CD4-positive, alpha-beta T cell treated with Interleukin-15 for 4 hours (primary cell): Measurements from ENCODE around the gene FAM171A2.
"Not testable (repeated sequence)": the region's sequence is repeated elsewhere in the genome, so short reads cannot be mapped to it uniquely, and the experiment has no call there.

Experiments
- DNase-seq: peaks from one replicate; pipeline ENCODE4 v3.0.0-alpha.2; 2020; ENCODE audit warnings: low spot score

The FAM171A2 gene

GRCh38 chr17:44363613-44364159, at the start of gene FAM171A2:
FAM171A2 (minus strand) TSS chr17:44363853; CDS start chr17:44363714, 139 bp downstream.
- peak; percentile 55 for DNase-seq

- DNase-seq, result no peak
Measured at GRCh38 chr17:44409309-44410028, 45.8 kb upstream of the FAM171A2 start.

- DNase-seq, result no peak
Measured at GRCh38 chr17:44408786-44409185, 45.1 kb upstream of the FAM171A2 start.

DNA sequence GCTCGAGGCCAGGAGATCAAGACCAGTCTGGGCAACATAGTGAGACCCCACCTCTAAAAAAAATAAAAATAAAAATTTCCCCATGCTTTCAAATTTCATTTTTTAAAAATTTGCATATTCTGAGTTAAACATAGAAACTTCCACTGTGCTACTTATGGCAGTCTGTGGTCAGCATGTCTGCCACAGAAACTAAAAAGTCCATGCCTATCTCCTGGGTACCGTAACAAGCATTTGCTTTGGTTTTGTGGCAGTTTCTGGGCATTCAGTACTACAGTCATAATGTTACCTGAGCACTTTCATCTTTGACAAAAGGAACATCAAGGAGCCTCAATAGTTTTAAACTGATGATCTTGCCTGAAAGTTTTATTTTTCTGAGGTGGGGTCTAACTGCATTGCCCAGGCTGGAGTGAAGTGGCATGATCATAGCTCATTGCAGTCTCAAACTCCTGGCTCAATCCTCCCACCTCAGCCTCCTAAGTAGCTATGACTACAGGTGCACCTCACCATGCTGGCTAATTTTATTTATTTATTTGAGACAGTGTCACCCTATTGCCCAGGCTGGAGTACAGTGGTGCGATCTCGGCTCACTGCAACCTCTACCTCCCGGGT, 39.0 kb upstream of the FAM171A2 start:
- DNase-seq, result no peak

GRCh38 chr17:44400226-44400847, 36.7 kb upstream of the FAM171A2 start:
- DNase-seq, result no peak

GRCh38 chr17:44398692-44399691, 35.3 kb upstream of the FAM171A2 start:
- no peak for DNase-seq

- DNase-seq, result no peak
Measured at GRCh38 chr17:44397479-44398440, 34.1 kb upstream of the FAM171A2 start.

DNA sequence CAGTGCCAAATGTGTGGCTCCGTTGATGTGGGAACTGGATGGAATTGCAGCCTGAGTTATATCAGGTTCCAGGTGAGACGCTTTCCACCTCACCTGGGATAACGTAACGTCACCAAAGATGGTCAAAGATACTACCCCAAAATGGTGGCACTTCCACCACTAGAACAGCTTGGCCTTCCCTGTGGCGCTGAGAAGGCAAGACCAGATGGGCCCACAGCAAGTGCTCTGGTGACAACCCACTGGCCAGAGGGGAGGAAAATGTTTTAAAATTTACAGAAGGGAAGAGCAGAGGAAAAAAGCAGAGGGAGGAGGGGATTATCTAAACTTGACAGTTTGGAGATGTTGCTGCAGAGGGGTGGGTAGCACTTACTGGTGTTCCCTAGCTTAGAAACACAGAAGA, 33.3 kb upstream of the FAM171A2 start:
- DNase-seq, result no peak

DNA sequence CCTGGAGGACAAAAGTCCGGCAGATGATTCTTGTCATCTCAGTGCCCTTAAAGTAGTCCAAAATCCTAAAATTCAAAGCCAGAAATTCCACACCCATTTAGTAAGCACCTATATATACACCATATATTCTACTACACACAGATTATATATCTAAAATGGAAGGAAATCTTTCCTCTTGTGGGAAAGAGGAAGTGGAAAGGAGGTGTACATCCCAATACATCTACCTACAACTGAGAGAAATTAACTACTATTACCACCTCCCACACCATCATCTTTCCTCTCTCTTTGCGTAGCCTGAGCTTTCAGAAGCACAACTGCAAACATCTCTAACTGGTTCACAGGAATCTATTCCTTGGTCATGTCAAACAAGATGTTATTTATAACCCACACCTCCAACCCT, 31.2 kb upstream of the FAM171A2 start:
- DNase-seq, result no peak

DNA sequence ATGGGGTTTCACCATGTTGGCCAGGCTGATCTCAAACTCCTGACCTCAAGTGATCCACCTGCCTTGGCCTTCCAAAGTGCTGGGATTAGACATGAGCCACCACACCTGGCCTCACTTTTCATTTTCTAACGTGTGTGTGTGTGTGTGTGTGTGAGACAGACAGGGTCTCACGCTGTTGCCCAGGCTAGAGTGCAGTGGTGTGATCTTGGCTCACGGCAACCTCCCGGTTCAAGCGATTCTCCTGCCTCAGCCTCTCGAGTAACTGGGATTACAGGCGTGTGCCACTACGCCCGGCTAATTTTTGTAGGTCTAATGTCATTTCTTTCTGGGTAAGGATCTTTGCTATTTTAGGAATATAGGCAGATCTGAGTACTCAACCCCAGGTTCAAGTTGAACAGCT, 30.5 kb upstream of the FAM171A2 start:
- DNase-seq, result not testable (repeated sequence)

- no peak for DNase-seq
Measured at GRCh38 chr17:44390250-44390870, 26.7 kb upstream of the FAM171A2 start.

DNA sequence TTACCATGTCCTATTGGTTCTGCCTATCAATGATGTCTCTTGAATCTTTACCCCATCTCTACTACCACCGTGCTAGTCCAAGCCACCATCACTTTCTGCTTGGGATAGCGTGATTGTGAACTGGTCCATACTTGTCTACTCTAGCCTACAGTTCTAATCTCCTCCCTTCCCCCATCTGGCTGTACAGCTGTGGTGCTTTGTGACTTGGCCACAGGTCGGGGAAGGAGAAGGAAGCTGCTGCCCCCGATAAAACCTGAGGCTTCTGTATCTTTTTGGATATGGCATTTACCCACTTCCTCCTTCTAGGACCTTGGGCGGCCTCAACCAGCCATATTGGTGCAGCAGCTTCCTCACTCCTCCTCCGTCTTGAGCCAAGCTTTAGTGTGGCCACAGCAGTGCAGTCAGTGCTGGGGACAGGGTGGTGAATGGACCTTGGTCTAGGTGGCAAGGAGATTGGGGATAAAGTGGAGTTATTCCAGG, 26.1 kb upstream of the FAM171A2 start:
- no peak for DNase-seq

- DNase-seq, result no peak
Measured at GRCh38 chr17:44389281-44389680, 25.6 kb upstream of the FAM171A2 start, which contains the start of gene ITGA2B. ITGA2B (minus strand) TSS chr17:44389649; CDS start chr17:44389473, 176 bp downstream.

DNA sequence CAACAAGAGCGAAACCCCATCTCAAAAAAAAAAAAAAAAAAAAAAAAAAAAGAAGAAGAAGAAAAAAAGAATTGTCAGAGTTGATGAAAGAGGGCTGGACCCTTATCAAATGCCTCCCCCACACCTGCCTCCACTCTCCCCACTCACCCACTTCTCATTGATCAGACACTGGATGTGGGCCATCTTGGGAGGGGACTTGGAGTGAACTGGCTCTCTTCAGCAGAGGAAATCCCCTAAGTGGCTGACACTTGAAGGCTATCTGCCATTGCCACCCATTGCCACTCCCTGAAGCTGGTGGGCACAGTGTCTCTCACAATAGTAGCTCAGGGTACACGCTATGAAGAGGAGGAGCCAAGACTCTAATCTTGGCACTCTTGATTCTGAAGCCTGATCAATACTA, 24.2 kb upstream of the FAM171A2 start:
- DNase-seq, result no peak

DNA sequence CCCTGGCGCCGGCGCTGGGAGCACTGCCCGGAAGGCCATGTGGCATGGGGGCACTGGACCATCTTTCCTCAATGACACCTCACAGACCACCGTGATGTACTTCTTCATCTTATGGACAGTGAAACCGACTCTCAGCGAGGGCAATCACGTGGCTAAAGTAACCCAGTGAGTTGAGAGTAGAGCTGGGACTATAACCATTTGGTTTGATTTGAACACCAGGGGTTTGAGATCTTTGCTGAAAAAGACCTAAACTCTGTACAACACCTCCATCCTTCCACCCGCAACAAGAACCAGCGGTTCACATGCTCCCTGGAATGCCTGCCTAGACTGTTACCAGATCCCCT, 22.5 kb upstream of the FAM171A2 start:
- DNase-seq, result no peak

- peak; percentile 84 for DNase-seq
Measured at GRCh38 chr17:44385287-44386181, 21.9 kb upstream of the FAM171A2 start.

GRCh38 chr17:44384823-44385286, 21.2 kb upstream of the FAM171A2 start:
- DNase-seq, result no peak

GRCh38 chr17:44384281-44384822, 20.7 kb upstream of the FAM171A2 start:
- no peak for DNase-seq
